Stimulated activated CD4-positive, alpha-beta T cell treated with anti-CD3 and anti-CD28 coated beads, Interleukin-12 subunit alpha, Interleukin-12 subunit beta, amount 100 ng/mL, for 4 hours (primary cell): ENCODE measurements around the gene SYT13.
A peak's percentile ranks its signal among the peaks of the same experiment; 100 is the strongest.
"Not testable (repeated sequence)": the region's sequence is repeated elsewhere in the genome, so short reads cannot be mapped to it uniquely, and the experiment has no call there.

ENCODE experiments used
- DNase-seq: peaks from one replicate; pipeline ENCODE4 v3.0.0-alpha.2; 2020

SYT13 gene

GRCh38 chr11:45270946-45271716 is 15.0 kb downstream of the SYT13 start:
- no peak for DNase-seq

- no peak for DNase-seq
Observed at GRCh38 chr11:45269678-45270077, 16.5 kb downstream of the SYT13 start.

- DNase-seq = no peak
Observed at GRCh38 chr11:45267652-45268299, 18.4 kb downstream of the SYT13 start.

- no peak for DNase-seq
Observed at GRCh38 chr11:45267052-45267451, 19.1 kb downstream of the SYT13 start.

GRCh38 chr11:45266676-45267020 is 19.5 kb downstream of the SYT13 start:
- DNase-seq = no peak

GRCh38 chr11:45265969-45266675 is 20.0 kb downstream of the SYT13 start:
- no peak for DNase-seq

GRCh38 chr11:45264839-45265515 is 21.2 kb downstream of the SYT13 start:
- DNase-seq = no peak

- no peak for DNase-seq
Observed at GRCh38 chr11:45263773-45264172, 22.4 kb downstream of the SYT13 start.

- no peak for DNase-seq
Observed at GRCh38 chr11:45262900-45263299, 23.2 kb downstream of the SYT13 start.

GRCh38 chr11:45260071-45260470 is 26.1 kb downstream of the SYT13 start:
- no peak for DNase-seq

GRCh38 chr11:45259592-45259991 is 26.5 kb downstream of the SYT13 start:
- DNase-seq = no peak

- DNase-seq = no peak
Observed at GRCh38 chr11:45258982-45259530, 27.1 kb downstream of the SYT13 start.

GRCh38 chr11:45254070-45254469 is 32.1 kb downstream of the SYT13 start:
- no peak for DNase-seq

GRCh38 chr11:45253640-45254039 is 32.5 kb downstream of the SYT13 start:
- no peak for DNase-seq

GRCh38 chr11:45252877-45253276 is 33.3 kb downstream of the SYT13 start:
- DNase-seq = no peak

- peak; percentile 20 for DNase-seq
Observed at GRCh38 chr11:45252134-45252856, 33.8 kb downstream of the SYT13 start.

GRCh38 chr11:45250035-45250718 is 36.0 kb downstream of the SYT13 start:
- DNase-seq = no peak

GRCh38 chr11:45249372-45249771 is 36.8 kb downstream of the SYT13 start:
- not testable (repeated sequence) for DNase-seq

GRCh38 chr11:45248501-45249011 is 37.6 kb downstream of the SYT13 start:
- DNase-seq = no peak

GRCh38 chr11:45247433-45247832 is 38.7 kb downstream of the SYT13 start:
- no peak for DNase-seq

- DNase-seq = no peak
Observed at GRCh38 chr11:45246241-45246640, 39.9 kb downstream of the SYT13 start.
